NK-92 (cell line): ENCODE data around the gene PPHLN1.
"Not testable (repeated sequence)": the region's sequence is repeated elsewhere in the genome, so short reads cannot be mapped to it uniquely, and the experiment has no call there.

Experiments
- DNase-seq: peaks from one replicate; lab custom pipeline; 2025; ENCODE audit not compliant: unreplicated experiment; lab: John Stamatoyannopoulos, UW

PPHLN1 gene

DNA sequence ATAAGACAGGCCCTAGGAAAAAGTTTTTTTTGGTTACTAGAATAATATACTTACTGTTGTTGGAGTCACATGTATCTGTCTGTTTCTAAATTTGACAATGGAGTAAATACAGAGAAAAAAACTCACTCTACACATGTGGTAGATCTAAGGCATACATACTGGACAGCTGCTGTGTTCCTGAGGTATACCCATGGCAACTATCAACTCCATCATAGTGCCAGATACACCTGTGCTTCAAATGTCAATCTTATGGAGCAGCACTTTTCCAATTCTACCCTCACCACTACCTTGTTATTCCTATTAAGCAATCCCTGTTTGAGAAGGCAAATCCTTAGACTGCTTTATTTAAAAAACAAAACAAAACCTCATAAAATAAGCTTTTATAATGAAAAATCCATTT, 3.4 kb upstream of the PPHLN1 start:
- no peak for DNase-seq

DNA sequence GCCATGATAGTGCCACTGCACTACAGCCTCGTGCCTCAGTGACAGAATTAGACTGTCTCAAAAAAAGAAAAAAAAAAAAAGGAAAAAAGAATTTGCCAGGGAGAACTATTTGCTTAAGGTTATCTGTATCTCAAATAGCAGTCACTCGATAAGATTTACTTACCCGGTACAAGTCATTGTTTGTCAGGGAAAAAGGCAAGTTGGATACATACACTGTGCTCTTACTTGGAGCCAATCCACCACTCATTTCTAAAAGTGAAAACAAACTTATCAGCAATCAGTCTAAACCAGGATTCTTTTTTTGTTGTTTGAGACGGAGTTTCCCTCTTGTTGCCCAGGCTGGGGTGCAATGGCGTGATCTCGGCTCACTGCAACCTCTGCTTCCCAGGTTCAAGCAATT, 2.1 kb upstream of the PPHLN1 start:
- no peak for DNase-seq

DNA sequence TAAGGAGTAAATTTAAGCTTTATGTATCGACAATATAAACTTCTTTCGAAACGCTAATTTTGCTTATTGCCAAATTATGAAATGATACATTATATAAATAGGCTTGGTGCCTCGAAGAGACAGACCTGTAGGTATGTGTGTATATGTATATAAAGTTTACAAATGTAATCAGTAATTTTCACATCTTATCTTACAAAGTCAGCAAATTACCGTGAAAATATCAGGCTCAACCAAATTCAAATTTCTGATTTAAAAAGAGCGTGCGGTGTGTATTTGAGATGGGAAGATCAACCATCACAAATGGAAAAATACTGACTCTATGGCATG, 678 bp upstream of the PPHLN1 start:
- DNase-seq: no peak

DNA sequence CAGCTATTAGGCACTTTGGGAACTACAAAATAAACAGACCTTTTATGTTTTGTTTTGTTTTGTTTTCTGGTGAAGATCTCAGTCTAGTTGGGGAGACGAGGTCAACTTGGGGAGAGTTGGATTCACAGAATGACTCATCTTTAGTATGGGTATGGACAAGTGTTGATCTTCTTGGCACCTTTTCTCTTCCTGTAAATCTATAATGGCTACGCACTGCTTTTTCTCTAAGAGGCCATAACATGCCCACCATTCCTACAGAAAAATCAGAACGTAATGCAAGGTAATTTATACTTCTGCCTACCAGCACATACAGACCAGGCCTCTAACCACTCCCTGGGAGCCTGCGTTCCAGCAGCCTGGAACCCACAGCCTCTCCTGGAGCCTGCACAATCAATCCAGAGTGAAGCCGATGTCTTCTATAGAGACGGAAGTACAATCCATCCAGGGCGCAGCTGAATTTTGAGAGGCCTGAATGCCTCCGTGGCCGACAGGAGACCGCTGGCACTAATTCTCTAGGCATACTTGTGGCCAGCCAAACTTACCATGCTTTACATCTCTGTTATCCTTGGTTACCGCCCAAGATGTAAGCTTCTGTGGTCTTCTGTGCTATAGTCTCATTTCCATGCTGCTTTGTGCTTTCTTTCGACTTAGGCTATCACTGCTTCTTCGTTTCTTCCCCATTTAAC, 717 bp downstream of the PPHLN1 start:
- DNase-seq: no peak

DNA sequence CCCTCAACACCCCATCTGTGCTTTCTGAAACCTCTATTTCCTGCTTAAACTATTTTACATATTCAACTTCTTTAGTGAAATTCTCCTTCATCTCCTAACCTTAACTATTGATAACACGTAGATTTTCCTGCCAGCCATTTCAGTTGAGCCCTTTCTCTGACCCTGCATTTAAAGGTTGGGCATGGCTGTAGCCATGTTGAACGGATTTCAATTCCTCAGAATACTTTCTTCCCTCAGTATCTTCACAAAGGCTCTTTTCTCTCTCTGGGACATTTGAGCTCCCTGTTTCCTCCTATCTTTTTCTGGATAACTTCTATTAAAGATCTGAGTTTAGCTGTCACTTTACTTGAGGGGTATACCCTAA, 1.2 kb downstream of the PPHLN1 start:
- DNase-seq: no peak

DNA sequence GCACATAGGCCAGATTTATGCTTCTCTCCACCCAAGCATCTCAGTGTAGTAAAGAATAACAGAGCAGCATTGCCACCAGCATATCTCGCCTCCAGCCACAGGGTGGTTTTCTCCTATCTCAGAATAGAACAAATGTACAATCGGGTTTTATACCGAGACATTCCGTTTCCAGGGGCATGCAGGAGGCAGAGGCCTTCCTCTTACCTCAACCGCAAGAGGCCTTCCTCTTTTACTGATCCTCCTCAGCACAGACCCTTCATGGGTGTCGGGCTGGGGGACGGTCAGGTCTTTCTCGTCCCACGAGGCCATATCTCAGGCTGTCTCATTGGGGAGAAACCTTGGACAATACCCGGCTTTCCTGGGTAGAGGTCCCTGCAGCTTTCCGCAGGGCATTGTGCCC, 4.1 kb downstream of the PPHLN1 start:
- DNase-seq: not testable (repeated sequence)

DNA sequence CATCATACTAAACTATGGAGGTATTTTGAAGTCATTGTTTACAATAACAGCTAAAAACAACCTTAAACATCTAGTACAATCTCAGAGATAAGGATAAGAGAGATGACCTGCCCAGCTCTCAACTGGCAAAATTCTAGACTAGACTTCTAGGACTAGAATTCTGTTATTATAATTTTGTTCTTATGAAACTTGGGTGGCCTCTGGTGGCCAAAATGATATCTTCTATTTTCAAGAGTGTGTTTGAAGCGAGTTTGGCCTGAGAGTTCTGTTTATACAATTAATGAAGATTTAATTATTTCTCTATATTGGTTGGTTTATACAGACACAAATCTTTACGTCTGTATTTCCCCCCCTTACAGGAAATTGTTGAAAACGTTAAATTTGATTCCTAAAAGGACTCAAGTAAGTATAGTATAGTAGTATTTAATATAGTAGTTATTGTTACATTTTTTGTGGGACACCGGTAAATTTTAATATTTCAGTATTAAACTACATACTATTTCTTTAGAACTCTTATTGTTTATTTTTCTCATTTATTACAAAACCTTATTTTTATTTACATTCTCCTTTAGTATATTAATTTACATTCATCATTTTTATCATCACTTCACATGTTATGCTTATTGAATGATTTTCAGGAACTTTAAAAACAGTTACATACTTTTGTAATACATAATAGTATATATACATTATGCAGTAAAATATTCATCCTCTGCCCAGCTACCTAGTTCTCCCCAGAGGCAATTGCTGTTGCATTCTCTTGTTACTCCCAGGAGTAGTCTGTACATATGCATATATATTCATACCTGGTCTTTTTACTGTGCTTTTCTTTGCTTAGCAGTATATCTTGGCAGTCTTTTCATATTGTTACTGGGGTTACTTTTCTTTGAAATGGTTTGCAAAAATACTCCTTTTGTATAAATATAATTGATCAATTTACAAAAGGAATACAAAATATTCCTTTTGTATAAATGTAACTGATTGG, 6.6 kb downstream of the PPHLN1 start:
- DNase-seq: no peak

DNA sequence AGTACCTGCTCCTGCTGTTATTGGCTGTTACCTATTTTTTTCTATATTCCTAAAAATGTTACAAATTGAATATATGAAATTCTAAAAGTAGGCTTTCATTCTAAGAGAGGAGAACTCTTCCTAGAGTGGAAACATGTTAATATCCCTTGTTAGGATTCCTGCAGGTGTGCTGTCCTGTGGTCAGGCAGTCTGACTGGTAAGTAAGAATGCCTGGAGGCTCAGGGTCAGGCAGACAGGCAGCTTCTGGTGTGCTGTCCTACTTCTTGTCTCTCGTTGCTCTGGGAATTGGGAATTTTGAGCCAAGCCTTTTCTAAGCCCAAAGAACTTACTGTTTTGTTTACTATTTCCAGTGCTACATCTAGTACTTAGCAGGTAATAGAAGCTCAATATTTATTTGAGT, 10.3 kb downstream of the PPHLN1 start:
- DNase-seq: no peak

DNA sequence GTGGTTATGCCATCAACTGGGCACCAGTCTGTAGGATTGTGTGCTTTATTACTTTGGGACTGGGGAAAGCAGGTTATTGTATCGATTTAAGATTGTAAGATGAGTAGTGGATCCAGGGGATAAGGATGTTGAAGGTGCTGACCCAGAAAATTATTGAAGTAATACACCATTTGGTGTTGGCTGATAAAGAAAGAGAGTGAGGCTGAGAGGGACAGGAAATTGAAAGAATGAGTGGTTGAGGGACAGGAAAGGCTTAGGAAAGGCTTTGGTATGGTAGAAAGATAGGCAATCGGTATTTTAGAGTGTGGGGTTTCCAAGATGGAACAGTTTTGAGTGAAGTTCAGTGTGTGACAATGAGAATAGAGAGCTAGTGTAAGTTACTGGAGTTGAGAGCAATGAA, 12.3 kb downstream of the PPHLN1 start:
- no peak for DNase-seq

DNA sequence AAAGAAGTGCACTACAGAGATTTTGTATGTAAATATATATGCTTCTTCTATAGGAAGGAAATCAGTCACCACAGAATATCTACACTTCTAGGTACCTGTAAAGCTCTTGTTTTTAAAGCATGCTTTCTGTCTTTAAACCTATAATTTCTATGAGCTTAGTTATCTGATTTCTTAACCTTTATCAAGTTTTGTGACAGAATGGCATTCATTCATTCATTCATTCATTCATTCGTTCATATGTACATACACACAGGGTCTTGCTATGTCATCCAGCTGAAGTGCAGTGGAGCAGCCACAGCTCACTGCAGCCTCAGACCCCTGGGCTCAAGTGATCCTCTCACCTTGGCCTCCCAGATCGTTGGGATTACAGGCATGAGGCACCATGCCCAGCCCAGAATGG, 16.1 kb downstream of the PPHLN1 start:
- DNase-seq: no peak

DNA sequence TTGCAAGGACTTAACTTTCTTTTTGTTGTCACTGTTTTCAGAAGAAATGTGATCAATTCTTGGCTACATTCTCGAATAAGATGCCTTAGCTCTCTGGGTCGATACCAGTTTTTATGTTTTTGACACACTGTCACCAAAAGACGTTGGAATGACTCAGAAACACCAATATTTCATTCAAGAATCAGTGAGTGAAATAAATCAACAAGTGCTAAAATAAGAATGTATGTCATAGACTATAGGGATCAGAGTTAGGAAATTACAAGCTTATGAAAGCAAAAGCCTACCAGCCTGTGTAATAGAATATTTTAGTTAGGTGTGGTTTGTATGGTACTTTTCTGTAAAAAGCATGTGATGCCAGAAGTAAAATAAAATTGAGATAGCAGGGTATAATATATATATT, 17.8 kb downstream of the PPHLN1 start:
- DNase-seq: no peak

DNA sequence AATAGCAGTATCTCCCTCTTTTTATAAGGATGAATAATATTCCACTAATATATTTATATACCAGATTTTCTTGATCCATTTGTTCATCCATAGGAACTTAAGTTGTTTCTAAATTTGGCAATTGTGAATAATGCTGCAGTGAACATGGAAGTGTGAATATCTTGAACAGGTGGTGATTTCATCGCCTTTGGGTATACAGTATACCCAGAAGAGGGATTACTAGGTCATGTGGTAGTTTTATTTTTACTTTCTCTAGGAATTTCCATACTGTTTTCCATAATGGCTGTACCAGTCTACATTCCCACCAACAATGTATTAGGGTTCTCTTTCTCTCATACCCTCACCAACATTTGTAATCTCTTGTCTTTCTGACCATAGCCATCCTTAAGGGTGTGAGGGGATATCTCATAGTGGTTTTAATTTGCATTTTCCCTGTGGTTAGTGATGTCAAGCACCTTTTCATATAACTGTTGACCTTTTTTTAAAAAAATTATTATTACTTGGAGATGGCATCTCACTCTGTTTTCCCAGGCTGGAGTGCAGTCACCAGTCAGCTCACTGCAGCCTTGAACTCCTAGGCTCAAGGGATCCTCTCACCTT, 20.5 kb downstream of the PPHLN1 start:
- DNase-seq: no peak

DNA sequence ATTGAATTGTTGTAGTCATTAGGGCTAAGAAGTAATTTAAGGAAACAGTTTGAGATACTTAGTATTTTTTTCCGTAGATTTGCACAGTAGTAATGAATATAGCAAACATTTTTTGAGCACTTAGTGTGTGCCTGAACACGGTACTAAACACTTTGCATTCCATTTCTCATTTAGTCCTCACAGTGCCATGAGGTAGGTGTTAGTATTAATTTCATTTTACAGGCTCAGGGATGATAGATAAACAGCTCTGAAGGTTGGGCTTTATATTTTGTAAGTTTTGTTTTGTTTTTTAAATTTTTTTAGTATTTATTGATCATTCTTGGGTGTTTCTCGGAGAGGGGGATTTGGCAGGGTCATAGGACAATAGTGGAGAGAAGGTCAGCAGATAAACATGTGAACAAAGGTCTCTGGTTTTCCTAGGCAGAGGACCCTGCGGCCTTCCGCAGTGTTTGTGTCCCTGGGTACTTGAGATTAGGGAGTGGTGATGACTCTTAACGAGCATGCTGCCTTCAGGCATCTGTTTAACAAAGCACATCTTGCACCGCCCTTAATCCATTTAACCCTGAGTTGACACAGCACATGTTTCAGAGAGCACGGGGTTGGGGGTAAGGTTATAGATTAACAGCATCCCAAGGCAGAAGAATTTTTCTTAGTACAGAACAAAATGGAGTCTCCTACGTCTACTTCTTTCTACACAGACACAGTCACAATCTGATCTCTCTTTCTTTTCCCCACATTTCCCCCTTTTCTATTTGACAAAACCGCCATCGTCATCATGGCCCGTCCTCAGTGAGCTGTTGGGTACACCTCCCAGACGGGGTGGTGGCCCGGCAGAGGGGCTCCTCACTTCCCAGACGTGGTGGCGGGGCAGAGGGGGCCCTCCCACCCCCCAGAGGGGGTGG, 23.4 kb downstream of the PPHLN1 start:
- not testable (repeated sequence) for DNase-seq

DNA sequence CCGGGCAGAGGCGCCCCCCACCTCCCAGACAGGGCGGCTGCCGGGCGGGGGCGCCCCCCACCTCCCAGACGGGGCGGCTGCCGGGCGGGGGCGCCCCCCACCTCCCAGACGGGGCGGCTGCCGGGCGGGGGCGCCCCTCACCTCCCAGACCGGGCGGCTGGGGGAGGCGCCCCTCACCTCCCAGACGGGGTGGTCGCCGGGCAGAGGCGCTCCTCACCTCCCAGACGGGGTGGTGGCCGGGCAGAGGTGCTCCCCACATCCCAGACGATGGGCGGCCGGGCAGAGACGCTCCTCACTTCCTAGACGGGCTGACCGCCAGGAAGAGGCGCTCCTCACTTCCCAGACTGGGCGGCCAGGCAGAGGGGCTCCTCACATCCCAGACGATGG, 24.0 kb downstream of the PPHLN1 start:
- not testable (repeated sequence) for DNase-seq

DNA sequence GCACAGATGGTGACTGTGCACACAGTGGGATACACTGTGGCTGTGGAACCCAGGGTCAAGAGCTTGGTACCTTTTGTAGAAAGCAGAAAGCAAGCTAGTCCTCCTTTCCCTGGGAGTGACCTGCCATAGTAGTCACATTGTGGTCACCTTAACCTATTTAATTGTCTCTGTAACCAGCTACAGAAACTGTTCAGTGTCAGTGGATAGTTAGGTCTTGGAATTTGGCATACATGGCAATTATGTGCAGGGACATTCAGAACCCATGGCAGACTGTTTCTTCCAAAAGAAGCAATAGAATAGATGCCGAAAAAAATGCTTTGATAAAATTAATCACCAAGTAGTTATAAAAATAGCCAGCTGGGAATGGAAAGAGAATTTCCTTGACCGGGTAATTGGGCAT, 30.4 kb downstream of the PPHLN1 start:
- DNase-seq: no peak

DNA sequence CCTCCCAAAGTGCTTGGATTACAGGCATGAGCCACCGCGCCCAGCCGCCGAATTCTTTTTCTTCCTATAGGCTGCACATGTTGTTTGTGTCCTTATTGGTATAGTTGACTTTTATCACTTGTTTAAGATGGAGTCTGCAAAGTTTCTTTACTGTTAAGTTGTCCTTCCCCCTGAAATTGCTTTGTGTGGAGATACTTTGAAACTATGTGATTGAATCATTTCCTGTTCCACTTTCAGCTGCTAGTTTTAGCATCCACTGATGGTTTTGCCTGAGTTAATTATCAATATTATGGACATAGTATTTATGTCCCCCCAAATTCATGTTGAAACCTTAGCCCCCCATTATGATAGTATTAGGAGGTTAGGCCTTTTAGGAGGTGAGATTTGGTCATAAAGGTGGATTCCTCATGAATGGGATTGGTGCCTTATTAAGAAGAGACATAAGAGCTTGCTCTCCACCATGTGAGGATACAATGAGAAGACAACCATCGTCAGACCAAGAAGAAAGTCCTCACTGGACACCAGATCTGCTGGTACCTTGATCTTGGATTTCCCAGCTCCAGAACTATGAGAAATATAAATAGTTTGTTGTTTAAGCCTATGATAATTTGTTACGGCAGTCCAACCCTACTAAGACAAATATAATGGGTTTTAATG, 34.9 kb downstream of the PPHLN1 start:
- no peak for DNase-seq

DNA sequence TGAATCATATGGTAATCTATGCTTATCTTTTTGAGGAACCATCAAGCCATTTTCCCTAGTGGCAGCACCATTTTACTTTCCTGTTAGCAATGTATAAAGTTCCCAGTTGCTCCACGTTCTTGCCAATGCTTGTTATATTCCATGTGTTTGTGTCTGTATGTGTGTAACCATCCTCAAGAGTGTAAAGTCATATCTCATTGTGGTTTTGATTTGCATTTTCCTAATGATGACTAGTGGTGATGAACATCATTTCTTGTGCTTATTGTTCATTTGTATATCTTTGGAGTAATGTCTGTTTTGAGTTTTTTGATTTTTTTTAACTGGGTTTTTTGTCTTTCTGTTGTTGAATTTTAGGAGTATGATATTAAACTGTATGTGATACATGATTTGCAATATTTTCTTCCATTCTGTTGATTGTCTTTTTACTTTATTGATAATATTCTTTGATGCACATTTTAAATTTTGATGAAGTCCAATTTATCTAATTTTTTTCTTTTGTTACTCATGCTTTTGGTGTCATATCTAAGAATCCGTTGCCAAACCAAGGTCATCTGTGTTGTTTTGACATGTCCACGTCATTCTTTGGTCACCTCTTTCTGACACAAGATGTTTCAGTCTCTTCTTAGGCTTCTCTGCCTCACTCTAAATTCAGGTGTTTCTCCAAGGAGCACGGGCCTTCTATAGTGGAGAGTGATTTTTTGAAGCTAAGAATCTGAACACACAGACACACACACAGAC, 36.1 kb downstream of the PPHLN1 start:
- DNase-seq: no peak

DNA sequence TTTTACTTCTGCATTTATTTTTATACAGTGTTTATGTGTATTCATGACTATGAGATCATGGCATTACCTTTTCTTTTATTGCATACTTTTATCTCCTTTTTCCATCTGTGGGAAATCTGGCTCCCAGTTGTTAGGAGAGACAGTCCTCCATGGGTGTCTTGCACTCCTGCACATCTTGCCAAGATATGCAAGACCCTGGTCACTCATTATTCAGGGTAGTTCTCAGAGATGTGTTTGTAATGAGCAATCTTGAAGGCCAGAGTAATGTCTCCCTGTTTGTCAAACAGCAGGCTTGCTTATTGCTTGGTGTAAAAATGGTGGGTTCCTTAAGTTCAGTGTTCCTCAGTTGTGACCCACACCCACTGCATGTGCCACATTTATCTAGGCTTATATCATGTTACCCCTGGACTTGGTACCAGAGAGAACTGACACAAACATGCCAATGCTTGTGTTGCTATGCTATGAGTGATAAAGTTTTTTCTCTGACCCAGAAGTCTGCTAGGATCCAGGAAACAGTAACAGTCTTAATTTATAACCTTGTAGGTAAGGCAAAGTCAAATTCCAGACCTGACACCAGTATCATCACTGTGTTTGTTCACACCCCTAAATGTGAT, 36.8 kb downstream of the PPHLN1 start:
- DNase-seq: no peak

DNA sequence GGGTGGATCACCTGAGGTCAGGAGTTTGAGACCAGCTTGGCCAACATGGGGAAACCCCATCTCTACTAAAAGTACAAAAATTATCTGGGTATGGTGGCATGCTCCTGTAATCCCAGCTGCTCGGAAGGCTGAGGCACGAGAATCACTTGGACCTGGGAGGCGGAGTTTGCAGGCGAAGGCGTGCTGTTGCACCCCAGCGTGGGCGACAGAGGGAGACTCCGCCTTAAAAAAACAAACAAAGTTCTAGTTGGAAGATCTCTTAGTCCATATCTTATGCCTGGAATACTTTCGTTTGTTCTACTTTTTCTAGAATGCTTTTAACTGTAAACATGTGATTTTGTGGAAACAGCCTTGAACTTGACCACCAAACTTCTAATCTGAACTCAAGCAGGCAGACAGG, 38.7 kb downstream of the PPHLN1 start:
- DNase-seq: no peak

DNA sequence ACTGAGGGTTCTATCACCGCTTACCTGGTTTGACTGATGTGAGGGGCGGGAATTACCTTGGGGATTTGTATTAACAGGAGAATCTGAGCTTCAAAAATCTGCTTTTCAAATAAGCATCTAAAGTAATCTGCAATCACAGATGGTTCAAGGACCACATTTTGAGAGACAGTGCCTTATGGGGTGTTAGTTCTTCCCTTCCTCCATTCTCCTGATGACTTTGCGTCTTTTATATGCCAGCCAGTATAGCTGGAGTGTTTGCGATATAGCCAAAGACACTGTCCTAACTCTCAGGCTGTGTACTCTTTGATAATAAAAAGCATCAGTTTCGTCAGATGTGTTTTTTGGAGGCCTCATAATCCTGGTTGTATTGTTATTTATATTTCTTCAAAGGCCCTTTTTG, 39.5 kb downstream of the PPHLN1 start:
- no peak for DNase-seq
